HG03558 (cell line): ENCODE results near the gene TWF2.

Experiments used
- ATAC-seq: cut with Tn5 transposase; IDR thresholded peaks from one replicate; pipeline ENCODE4 v1.9.1; 2021; ENCODE audit warnings: moderate number of reproducible peaks; ENCODE audit not compliant: unreplicated experiment; ENCODE audit errors: extremely low read depth

TWF2 gene

GRCh38 chr3:52190294-52191074 lies 48.5 kb downstream of the TWF2 start:
- ATAC-seq: no peak

GRCh38 chr3:52188556-52188955 lies 50.4 kb downstream of the TWF2 start:
- no peak for ATAC-seq

- ATAC-seq: no peak
These were observed 52.2 kb downstream of the TWF2 start for GRCh38 chr3:52186729-52187128.

GRCh38 chr3:52185837-52186236 lies 53.1 kb downstream of the TWF2 start:
- no peak for ATAC-seq

GRCh38 chr3:52185311-52185710 lies 53.6 kb downstream of the TWF2 start:
- no peak for ATAC-seq

GRCh38 chr3:52184690-52185089 lies 54.3 kb downstream of the TWF2 start:
- no peak for ATAC-seq

GRCh38 chr3:52183786-52184445 lies 55.0 kb downstream of the TWF2 start:
- no peak for ATAC-seq

- ATAC-seq: no peak
These were observed 56.3 kb downstream of the TWF2 start for GRCh38 chr3:52182691-52183090.

GRCh38 chr3:52182196-52182595 lies 56.8 kb downstream of the TWF2 start:
- ATAC-seq: no peak

- ATAC-seq: no peak
These were observed 57.4 kb downstream of the TWF2 start for GRCh38 chr3:52181543-52181942.
